Neural progenitor cell (in vitro differentiated cells): Measurements from ENCODE around the gene GPR6. TPM values are rescaled to one million over a fixed set of nuclear protein-coding genes. Genes with fewer than 3 reads are reported as not detected.
A peak's percentile ranks its signal among the peaks of the same experiment; 100 is the strongest.

Experiments
- DNase-seq: peaks from one replicate; pipeline ENCODE4 v3.0.0-alpha.2; 2016; ENCODE audit warnings: low spot score
- H2AFZ ChIP-seq: fragments of 200-600 bp; sonication (generic); replicated peaks from 2 replicates; pipeline ENCODE4 v1.6.1; 2016; ENCODE audit warnings: antibody characterized with exemption
- H3F3A ChIP-seq: fragments of 200-600 bp; sonication (generic); 2 replicates; pipeline ENCODE4 v1.6.1; 2016; ENCODE audit warnings: antibody characterized with exemption, low read depth
- H3K27ac ChIP-seq: fragments of 200-600 bp; sonication (generic); 2 replicates; pipeline ENCODE4 v1.5.1; 2016; ENCODE audit warnings: mild to moderate bottlenecking
- H3K27me3 ChIP-seq: fragments of 200-600 bp; sonication (generic); 2 replicates; pipeline ENCODE4 v1.6.1; 2016; ENCODE audit warnings: mild to moderate bottlenecking, moderate library complexity
- H3K36me3 ChIP-seq: fragments of 200-600 bp; sonication (generic); 2 replicates; pipeline ENCODE4 v1.5.1; 2016
- H3K4me1 ChIP-seq: fragments of 200-600 bp; sonication (generic); 2 replicates; pipeline ENCODE4 v1.6.1; 2016; ENCODE audit warnings: mixed run types
- H3K4me2 ChIP-seq: fragments of 200-600 bp; sonication (generic); 2 replicates; pipeline ENCODE4 v1.6.1; 2016
- H3K4me3 ChIP-seq: fragments of 200-600 bp; sonication (generic); 2 replicates; pipeline ENCODE4 v1.5.1; 2016
- H3K79me2 ChIP-seq: fragments of 200-600 bp; sonication (generic); 2 replicates; pipeline ENCODE4 v1.6.1; 2016; ENCODE audit warnings: low read depth
- H3K9ac ChIP-seq: fragments of 200-600 bp; sonication (generic); 2 replicates; pipeline ENCODE4 v1.6.1; 2016
- H3K9me3 ChIP-seq: fragments of 200-600 bp; sonication (generic); 2 replicates; pipeline ENCODE4 v1.5.1; 2016; ENCODE audit warnings: low read depth
- H4K20me1 ChIP-seq: fragments of 200-600 bp; sonication (generic); 2 replicates; pipeline ENCODE4 v1.6.1; 2016; ENCODE audit warnings: low read depth
- H3K27ac Mint-ChIP-seq: 3 replicates; pipeline ENCODE4 v1.8.0; 2021; ENCODE audit warnings: mixed read lengths
- H3K27me3 Mint-ChIP-seq: 2 replicates; pipeline ENCODE4 v1.8.0; 2022; ENCODE audit warnings: low read depth, mild to moderate bottlenecking, inconsistent platforms, moderate library complexity, mixed read lengths; ENCODE audit not compliant: insufficient read depth
- H3K36me3 Mint-ChIP-seq: 3 replicates; pipeline ENCODE4 v1.8.0; 2021; ENCODE audit warnings: mixed read lengths
- H3K4me1 Mint-ChIP-seq: 3 replicates; pipeline ENCODE4 v1.8.0; 2021; ENCODE audit warnings: mixed read lengths
- H3K4me3 Mint-ChIP-seq: 3 replicates; pipeline ENCODE4 v1.8.0; 2021; ENCODE audit warnings: mild to moderate bottlenecking, moderate library complexity, mixed read lengths
- H3K9me3 Mint-ChIP-seq: 3 replicates; pipeline ENCODE4 v1.8.0; 2020; ENCODE audit warnings: mixed read lengths
- CTCF ChIP-seq: fragments of 200-600 bp; sonication (generic); IDR thresholded peaks from 2 replicates; pipeline ENCODE4 v1.5.1; 2017; ENCODE audit warnings: antibody characterized with exemption, mild to moderate bottlenecking
- EZH2 ChIP-seq: fragments of 200-600 bp; sonication (generic); IDR thresholded peaks from 2 replicates; pipeline ENCODE4 v1.6.1; 2017; ENCODE audit warnings: antibody characterized with exemption, mild to moderate bottlenecking, moderate library complexity
- EZH2phosphoT487 ChIP-seq: fragments of 200-600 bp; sonication (generic); IDR thresholded peaks from 2 replicates; pipeline ENCODE4 v1.6.1; 2017; ENCODE audit warnings: antibody characterized with exemption
- total RNA-seq: library from RNA; depleted of rRNA; stranded (reverse); fragments of >200 nt; gene quantifications from 2 replicates; pipeline ENCODE4 v1.2.3, GENCODE V29; 2015; ENCODE audit warnings: low replicate concordance

Gene GPR6
- total RNA-seq, 1 donor from 2014 or later: not detected

- no peak overlapping the region for H3K4me2 ChIP-seq
- peak; percentile 46 for DNase-seq
- no peaks in the 10 kb centered on the region for H3K36me3 Mint-ChIP-seq
- H3K9me3 Mint-ChIP-seq: no peaks in the 10 kb centered on the region
- no peak overlapping the region for H3K27ac ChIP-seq
- no peaks in the 10 kb centered on the region for H3K9me3 ChIP-seq
- TF ChIP-seq CTCF (no peak), EZH2 (no peak), EZH2phosphoT487 (no peak)
- no peak overlapping the region for H3K9ac ChIP-seq
- no peaks in the 10 kb centered on the region for H3K4me1 Mint-ChIP-seq
- H3K27me3 ChIP-seq: no peaks in the 10 kb centered on the region
- no peaks in the 10 kb centered on the region for H3K79me2 ChIP-seq
- H3K4me1 ChIP-seq: no peaks in the 10 kb centered on the region
- peaks cover 3% of the 10 kb centered on the region for H4K20me1 ChIP-seq
- H3F3A ChIP-seq: no peaks in the 10 kb centered on the region
- H3K27ac Mint-ChIP-seq: no peak overlapping the region
- H3K4me3 Mint-ChIP-seq: no peak overlapping the region
- peaks cover 6% of the 10 kb centered on the region for H3K27me3 Mint-ChIP-seq
- no peaks in the 10 kb centered on the region for H3K36me3 ChIP-seq
- no peak overlapping the region for H2AFZ ChIP-seq
- H3K4me3 ChIP-seq: no peak overlapping the region
These were observed 20.2 kb downstream of the GPR6 start for GRCh38 chr6:109998159-109998785.

- Mint-ChIP-seq H3K4me1 (no peaks in the 10 kb centered on the region), H3K4me3 (no peak overlapping the region), H3K27me3 (peaks cover 8% of the 10 kb centered on the region), H3K27ac (no peak overlapping the region), H3K36me3 (no peaks in the 10 kb centered on the region), H3K9me3 (no peaks in the 10 kb centered on the region)
- Histone ChIP-seq H2AFZ (no peak overlapping the region), H3F3A (no peaks in the 10 kb centered on the region), H3K27me3 (no peaks in the 10 kb centered on the region), H3K9ac (no peak overlapping the region), H3K36me3 (no peaks in the 10 kb centered on the region), H3K4me1 (no peaks in the 10 kb centered on the region), H3K4me3 (no peak overlapping the region), H3K4me2 (no peak overlapping the region), H4K20me1 (peaks cover 3% of the 10 kb centered on the region), H3K27ac (no peak overlapping the region), H3K9me3 (no peaks in the 10 kb centered on the region), H3K79me2 (no peaks in the 10 kb centered on the region)
- no peak for DNase-seq
- TF ChIP-seq EZH2 (no peak), EZH2phosphoT487 (no peak), CTCF (no peak)
These were observed 21.6 kb downstream of the GPR6 start for GRCh38 chr6:109999740-110000139.

GRCh38 chr6:110002676-110003075, 24.6 kb downstream of the GPR6 start:
- Mint-ChIP-seq H3K4me3 (no peak overlapping the region), H3K27ac (no peak overlapping the region), H3K27me3 (peaks cover 8% of the 10 kb centered on the region), H3K36me3 (no peaks in the 10 kb centered on the region), H3K9me3 (no peaks in the 10 kb centered on the region), H3K4me1 (no peaks in the 10 kb centered on the region)
- Histone ChIP-seq H3K27me3 (no peaks in the 10 kb centered on the region), H3K9ac (no peak overlapping the region), H3F3A (no peaks in the 10 kb centered on the region), H3K79me2 (no peaks in the 10 kb centered on the region), H3K4me1 (no peaks in the 10 kb centered on the region), H3K9me3 (no peaks in the 10 kb centered on the region), H2AFZ (no peak overlapping the region), H3K36me3 (no peaks in the 10 kb centered on the region), H3K4me2 (no peak overlapping the region), H4K20me1 (no peaks in the 10 kb centered on the region), H3K4me3 (no peak overlapping the region), H3K27ac (no peak overlapping the region)
- no peak for TF ChIP-seq EZH2phosphoT487
- no peak for TF ChIP-seq CTCF
- TF ChIP-seq EZH2: no peak
- no peak for DNase-seq
